GM19238 (cell line): ENCODE measurements around the gene EID1.

Source experiments
- DNase-seq: peaks from one replicate; pipeline ENCODE4 v3.0.0; 2011; ENCODE audit warnings: low spot score; ENCODE audit not compliant: insufficient read length

Gene EID1

DNA sequence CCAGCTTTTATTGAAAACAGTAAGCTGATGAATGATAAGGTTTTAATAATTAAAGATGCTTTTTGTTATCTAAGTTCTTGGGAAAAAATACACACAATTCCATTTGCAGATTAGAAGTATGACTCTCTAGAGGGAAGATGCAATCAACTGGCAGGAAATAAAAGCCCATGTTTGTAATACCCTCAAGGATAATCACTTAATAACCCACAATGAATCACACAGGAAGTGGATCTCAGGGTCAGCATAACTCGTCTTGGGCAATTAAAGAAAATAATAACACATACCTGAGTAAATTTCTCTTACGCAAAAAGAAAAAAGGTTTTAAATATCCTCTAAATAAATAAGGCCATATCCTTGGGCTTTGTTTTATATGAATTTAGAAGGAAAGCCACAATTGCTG, 9.4 kb upstream of the EID1 start:
- DNase-seq = no peak

DNA sequence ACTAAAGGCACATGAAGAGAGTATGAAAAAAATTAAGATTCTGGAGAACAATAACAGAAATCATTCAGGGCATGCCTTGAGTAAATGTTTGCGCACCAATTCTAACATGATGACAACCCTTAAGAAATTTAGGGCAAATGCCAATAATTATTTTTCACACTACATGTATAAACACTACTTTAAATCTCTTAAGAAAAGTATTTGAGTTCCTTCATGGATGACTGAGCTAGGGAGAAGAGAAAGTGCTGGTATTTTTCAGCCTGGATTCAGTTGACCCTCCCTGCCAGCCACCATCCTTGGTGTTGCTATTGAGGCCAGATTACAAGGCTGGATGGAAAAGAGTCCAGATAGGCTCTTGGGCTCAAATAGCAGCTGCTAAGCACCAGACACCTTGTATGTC, 8.0 kb upstream of the EID1 start:
- no peak for DNase-seq

DNA sequence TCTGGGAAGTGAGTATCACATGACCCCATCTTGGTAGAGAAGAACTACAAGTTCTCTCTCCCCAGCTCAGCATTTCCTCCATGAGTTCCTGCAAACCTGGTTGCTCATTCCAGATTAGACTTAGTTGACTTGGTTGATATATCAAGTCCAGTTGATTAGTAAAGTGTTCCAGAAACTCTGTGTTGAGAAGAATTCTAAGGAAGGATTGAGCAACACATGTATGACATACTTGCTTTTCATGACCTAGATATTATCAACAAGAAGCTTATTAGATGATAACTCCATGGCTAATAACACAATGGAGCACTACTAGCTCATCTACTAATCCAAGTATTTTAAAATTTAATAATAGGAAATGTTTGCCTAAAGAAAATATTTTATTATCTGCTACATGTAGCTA, 6.4 kb upstream of the EID1 start:
- no peak for DNase-seq

DNA sequence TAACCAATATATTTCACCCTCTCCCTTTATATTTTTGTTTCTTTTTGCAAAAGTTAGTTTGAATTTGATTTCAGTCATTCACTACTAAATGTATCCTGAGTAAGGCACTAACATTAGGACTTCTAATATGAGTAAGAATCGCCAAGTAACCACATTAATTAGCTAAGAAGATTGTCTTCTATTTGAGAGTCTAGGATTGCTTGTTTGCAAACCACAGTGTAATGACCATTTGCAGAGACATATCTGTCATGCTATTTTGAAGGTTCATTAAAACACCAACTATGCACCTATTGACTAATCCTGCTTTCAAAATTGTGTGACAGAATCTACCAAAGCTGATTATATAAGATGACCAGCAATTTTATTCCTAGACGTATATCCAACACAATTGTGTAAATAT, 5.3 kb upstream of the EID1 start:
- DNase-seq = no peak

DNA sequence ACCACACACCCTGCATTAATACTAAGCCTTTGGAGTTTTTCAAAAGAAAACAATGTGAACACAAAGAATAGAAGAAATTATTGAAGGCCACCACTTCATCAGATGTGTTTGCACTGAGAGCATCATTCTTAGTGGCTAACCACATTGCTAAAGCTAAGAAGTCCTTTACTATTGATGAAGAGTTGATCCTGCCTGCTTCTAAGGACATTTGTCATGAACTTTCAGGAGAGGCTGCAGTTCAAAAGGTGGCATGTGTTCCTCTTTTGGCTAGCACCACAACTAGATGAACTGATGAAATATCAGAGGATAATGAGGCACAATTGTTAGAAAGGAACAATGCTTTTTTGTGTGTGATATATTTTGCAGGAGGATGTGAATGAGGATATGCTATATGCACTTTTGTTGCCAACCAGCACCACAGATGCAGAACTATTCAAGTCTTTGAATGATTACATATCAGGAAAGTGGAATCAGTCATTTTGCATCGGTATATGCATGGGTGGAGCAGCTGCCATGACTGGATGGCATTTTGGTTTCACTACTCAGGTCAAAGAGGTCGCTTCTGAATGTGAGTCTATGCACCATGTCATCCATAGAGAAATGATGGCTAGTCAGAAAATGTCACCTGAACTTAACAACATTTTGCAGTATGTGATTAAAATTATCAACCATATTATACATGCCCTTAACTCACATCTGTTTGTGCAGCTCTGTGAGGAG, 2.5 kb upstream of the EID1 start:
- DNase-seq = no peak

DNA sequence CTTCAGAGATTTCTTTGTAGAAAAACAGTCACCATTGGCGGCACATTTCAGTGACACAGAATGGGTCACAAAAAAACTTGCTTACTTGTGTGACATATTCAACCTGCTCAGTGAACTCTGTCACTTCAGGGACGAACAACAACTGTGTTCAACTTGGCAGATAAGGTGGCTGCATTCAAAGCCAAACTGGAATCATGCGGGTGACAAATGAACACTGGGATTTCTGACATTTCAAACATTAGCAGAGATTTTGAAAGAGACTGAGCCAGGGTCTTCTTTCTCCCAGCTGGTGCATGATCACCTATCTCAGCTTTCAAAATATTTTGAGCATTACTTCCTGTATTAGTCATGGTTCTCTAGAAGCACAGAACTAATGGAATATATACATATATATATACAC, 1.9 kb upstream of the EID1 start:
- no peak for DNase-seq

DNA sequence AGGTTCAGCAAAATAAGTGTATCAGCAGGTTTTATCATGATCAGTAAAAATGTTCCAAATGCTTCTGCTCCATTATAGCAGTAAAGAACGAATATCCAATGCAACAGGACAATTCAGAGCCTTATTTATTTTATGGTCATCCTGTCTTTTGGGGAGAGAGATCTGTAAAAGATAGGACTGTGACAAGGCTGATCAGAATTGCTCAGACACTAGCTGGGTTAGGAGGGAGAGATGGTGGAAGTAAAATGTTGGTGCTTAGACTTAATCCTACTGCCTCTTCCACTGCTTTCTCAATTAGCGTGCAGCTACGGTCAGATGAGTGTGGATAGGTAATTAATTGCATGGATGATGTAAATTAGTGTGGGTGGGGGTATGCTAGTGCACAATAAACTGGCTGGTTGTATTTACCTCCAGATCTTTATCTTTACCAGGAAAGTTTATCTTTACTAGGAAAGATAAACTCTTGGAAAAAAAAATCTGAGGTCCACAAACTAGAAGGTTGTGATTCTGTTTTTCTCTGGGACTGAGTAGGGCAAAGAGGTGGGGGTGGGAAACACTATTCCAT, 2.2 kb downstream of the EID1 start:
- DNase-seq = no peak

DNA sequence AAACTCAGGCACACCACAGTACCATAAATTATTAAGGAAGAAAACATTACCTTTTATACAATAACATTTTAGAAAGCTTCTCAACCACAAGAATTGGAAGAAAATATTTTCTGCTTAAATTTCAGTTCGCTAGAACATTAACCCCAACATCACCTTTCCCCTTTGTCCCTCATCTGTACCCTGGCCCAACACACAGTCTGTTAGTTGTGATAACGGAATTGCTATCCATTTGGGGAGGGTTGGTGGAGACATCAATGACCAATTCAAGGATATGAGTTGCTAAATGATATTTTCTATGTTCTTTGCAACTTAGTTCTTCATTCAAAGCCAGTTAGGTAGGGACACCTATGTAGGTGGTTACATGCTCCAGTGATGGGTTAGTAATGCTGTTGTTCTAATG, 5.8 kb downstream of the EID1 start:
- DNase-seq = no peak

DNA sequence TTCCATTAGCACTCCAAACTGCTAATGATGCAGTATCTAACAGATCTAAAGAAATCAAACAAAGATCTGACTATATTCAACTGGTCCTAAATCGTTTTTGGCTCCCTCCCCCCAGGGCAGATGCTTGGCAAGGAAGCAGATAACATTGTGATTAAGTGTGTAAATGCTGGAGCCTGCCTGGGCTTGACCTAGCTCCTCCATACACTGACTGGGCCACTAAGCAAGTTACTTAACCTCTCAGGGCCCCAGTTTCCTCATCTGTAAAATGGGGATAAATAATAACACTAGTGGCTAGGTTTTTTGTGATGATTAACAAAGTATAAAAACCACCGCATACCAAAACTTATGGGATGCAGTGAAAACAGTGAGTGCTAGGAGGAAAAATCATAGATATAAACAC, 9.2 kb downstream of the EID1 start:
- DNase-seq = no peak

DNA sequence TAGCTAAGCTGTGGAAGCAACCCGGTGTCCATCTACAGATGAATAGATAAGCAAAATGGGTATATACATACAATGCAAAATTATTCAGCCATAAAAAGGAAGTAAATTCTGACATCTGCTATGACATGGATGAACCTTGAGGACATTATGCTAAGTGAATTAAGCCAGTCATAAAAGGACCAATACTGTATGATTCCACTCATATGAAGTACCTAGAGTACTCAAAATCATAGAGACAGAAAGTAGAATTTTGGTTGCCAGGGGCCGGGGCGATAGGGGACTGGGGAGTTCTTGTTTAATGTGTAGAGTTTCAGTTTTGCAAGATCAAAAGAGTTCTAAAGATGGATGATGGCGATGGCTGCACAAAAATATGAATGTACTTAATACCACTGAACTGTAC, 10.3 kb downstream of the EID1 start:
- no peak for DNase-seq

DNA sequence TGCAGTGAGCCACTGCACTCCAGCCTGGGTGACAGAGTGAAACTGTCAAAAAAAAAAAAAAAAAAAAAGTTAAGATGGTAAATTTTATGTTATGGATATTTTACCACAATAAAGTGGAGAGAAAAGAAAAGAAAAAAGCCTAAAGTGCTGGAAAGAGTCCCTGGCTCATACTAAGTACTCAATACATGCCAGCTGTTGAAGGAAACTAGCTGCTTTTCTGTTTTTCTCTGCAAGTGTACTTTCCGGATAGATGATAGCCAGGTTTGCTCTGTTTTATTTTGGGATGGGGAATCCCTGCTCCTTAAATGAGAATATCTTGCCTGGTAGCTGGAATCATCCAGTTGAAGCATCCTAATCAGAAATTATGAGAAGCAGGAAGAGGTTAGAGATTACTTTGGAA, 10.9 kb downstream of the EID1 start:
- DNase-seq = no peak

DNA sequence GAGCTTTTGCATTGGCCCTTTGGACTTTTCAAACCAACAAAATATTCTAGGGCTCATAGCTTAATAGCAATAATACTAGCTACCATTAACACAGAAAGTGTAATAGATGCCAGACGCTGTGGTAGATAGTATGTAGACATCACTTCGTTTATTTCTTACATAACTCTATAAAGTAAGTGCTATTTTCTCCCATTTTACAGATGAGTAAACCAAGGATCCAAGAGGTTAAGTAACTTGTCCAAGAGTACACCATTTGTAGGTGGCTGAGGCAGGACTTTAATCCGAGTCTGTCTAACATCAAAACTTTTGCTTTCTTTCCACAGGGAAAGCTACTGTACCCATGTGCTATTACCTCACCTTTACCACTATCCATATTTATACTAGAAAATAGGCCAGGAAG, 12.0 kb downstream of the EID1 start:
- DNase-seq = no peak

DNA sequence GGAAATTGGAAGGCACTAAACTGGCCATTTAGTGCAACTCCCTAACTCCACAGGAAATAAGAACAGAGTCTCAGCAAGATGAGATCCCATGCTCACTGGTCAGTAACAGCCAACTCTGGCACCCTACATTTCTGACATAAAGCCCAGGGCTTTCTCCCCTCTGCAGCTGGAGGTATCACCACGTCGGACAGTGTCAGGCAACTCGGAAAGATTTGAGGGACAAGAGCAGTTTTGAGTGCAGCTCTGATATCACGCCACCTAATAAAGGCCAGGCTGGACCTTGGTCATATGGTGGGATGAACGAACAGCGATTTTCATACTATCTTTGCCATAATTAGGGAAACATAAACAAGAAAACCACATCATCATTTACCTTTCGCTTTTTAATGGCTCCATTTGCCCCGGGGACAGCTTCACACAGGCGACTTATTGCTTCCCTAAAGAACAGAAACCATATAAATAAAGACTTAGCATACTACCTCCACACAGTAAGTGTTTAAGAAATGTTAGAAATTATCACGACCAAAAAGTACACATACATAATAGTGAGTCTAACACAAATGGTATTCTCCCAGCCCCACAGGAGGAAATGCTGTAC, 12.5 kb downstream of the EID1 start:
- DNase-seq = no peak

DNA sequence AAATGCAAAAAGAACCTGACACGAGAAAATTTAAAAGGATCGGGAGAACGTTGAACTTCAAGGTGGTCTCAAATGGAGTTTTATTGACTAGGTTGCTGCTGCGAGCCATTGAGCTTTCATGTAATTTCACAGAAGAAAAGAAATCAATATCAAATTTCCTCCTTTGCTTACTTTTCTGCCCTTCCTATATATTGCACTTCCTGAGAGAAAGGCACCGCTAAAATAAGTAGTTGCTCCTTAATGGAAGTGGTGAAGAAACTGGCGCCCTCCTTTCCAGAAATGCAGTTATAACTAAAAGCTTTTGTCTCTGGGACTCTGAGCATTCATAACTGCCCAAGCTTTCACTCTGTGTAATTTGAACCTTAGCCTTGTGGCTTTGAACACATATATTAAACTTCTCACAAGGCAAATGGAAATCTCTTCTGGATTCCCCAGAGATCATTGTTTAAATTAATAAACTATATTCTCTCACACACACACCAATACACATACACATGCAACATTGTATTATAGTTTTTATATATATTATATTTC, 13.4 kb downstream of the EID1 start:
- DNase-seq = no peak

DNA sequence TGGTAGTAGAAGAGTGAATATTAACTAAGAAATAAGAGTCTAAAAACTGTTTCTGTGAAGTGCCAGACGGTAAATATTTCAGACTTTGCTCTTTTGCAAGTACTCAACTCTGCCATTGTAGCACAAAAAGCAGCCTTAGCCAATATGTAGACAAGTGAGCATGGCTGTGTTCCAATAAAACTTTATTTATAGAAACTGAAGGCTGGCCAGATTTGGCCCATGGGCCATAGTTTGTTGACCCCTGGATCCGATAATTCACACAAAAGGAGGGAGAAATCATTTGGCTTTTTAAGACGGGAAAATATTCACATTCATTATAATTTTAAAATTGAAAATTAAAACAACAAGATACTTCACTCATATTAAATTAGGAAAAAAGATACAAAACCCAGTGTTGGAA, 15.4 kb downstream of the EID1 start:
- no peak for DNase-seq

DNA sequence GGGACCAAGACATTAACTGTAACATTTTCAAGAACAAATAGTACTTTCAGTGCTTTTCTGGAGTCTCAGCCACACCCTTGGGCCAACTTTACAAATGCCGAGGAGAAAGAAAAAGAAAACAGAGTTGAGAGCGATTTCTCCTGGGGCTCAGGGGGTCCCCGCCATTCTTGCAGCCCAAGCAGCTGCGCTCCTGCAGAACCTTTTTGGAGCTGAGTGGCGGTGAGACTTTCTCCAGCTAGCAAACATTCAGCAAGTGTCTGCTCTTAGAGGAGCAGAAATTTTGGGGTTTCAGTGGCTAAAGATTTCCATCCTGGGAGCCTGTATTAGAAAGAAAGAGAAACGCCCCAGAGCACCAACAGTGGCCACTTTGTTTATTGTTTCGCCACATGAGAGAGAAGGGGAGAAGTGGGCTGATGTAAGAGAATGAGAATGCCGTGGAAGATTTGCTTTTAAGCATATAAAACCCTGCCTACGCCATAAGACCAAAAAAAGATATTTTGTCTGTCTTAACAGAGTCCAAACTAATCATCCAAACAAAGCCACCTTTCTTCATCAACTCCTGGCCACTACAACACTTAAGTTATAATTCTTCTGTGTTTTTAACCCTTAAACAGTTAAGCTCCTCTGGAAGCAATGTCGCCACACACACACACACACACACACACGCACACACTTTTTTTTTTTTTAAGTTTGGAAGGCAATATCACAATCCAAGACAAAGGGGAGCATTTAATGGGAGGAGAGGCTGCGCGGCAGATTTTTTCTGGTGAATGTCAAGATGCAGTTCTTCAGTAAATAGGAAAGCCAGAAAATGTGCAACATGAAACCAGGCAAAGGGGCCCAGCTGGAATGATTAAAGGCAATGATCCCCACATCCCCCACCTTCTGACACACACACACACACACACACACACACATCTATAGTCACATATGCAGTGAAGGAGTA, 19.2 kb downstream of the EID1 start:
- DNase-seq = no peak

DNA sequence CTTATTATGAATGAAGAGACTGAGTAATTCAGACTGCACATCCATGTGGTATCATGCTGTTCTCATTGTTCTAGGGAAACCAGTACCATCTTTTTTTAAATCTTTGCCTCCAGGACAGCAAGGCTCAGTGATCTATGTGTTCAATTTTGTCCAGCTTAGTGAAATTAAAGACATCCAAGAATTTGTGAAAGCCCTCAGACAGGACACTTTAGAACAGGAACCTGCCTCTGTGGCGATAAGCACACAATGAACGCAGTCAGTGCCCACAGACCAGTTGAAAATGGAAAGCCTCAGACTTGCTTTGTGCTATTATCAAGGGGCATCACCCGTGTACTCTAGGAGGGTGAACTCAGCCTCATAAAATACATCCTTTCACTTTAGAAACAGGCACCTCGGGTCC, 20.1 kb downstream of the EID1 start:
- no peak for DNase-seq

DNA sequence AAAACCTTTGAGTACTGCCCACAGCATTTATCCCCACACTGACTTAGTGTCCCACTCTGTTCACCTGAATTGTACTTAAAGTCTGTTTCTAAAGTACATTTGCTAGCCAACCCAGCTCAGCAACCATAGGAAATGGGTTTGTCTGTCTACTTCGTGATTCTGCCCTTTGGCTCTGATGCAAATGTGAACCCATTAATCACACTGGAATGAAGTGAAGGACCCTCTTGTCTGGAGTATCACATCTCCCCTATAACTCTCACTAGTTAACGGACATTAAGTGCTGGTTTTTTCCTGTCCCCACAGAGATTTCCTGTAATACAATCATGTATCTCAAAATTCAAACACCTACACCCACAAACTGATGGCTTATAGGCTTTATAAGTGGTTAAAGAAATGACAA, 20.5 kb downstream of the EID1 start:
- DNase-seq = no peak

DNA sequence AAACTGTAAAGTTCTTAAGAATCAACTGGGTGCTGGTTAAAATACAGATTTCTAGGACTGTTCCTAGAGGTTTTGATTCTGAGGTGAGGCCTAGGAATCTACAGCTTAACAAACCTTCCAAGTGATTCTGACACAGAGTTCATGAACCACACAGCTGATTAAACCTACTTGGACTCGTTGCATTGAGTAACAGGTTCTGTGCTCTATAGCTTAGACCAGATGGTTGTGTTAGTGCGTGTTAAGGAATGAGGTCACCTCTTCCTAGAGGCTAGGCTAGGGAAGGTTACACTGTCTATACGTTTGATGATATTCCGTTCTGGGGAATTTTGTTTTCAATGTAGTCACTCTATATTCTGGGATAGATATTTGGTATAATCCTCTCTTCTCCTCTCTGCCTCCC, 21.9 kb downstream of the EID1 start:
- DNase-seq = no peak

DNA sequence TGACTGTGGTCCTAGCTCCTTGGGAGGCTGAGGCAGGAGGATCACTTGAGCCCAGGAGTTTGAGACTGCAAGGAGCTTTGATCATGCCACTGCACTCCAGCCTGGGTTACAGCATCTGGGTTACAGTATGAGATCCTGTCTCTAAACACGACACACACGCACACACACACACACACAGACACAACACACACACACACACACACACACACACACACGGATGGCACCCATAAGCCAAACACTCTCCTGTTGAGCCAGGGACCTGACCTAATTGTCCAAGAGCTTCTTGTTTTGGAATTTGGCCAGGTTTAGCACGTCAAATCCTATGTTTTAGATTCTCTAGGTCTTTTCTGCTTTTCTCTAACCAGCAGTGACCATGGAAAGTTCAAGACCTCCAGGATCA, 26.8 kb downstream of the EID1 start:
- DNase-seq = no peak

DNA sequence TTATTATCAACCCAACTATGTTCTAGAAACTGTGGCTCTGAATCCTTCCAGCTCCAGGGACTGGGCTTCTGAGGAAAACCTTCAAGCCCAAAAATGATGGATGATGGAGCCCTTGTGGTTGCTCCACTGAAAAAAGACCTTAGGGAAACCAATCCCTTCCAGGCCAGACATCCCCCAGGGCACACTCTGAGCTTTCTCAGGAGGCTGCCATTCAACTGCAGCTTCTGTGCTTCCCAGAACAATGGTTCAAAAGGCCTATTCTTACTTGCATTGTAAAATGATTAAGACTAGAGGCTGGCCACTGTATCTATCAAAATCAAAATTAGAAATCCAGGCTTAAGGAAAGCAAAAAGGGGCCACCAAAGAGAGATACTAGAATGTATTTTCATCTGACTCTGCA, 27.3 kb downstream of the EID1 start:
- no peak for DNase-seq

DNA sequence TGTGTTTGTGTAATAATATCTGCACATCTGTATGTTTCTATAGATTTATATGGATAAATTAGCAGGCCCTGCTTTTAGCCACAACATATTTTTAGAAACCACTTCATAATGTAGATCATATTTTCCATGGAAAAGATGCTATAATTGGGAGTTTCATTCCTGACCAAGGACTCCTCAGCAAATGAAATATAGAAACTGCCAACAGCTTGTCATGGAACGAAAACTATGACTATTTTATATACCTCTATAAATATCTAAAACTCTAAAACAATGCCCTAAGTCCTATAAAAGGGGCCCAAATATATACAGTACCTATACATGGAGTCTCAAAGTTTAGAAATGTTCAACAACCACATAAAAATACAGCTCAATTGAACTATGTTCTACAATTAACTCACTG, 27.9 kb downstream of the EID1 start:
- DNase-seq = no peak
